ENCODE results near the gene SALL2.

- TF ChIP-seq CTCF (conservative IDR thresholded peaks at IDR 0.05) (no peak), ZFX (IDR thresholded peaks at IDR 0.05) (no peak)
Observed at GRCh38 chr14:21514341-21514740, 11.8 kb downstream of the SALL2 start.

All from C4-2B (cell line).